DMS 273 (cell line): Measurements from ENCODE around the gene SP100.
"Not testable (repeated sequence)": the region's sequence is repeated elsewhere in the genome, so short reads cannot be mapped to it uniquely, and the experiment has no call there.

ENCODE experiments used
- DNase-seq: peaks from one replicate; lab custom pipeline; 2025; ENCODE audit not compliant: unreplicated experiment; lab: John Stamatoyannopoulos, UW

Gene SP100

DNA sequence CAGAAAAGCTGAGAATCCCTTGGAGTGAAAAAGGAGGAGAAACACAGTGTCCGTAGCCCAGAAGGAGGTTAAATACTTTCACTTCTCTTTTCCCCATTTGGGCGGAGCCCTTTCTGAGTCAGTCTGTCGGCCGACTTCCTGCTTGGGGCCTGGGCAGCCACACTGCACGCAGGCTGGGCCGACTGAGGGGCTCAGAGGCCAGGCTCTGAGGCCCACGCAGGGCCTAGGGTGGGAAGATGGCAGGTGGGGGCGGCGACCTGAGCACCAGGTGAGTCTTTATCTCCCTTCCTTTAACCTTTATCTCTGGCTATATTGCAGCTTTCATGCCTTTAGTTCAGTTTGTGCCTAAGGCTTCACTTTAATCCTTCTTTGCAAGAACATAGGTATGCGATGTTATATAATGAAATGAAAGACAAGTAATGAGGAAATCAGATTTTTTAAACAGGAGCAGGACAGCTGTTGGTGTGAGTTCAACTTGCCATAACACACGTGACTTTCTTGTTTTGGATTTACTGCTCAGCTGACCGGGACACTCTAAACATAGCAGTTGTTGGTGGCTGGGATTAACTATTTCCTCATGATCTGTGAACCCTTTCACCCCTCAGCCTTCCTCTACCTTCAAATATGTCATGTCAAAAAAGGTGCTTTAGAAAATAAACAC, at the start of gene SP100:
TSS of gene SP100 (plus strand) at position 141 of the 661 bp plus-strand sequence. CDS start at position 237, 96 bp downstream.
- DNase-seq = peak; percentile 55

DNA sequence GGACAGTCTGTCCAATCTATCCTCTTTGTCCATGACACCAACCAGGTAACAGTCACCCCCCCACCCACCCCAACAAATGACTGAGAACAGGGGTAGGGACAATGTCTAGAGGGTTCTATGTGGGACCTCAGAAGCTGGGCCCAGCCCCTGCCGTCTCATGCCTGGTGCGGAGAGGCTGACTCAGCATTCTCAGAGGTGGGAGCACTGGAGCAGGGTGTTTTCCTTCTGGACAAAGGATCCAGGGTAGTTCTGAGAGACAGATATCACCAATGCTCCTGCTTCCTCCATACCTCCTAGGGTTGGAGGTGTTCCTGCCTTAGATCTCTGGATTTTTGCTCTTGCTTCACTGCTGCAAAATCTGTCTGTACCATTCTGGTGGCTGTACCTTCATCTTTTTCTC, 33.9 kb upstream of the SP100 start:
- no peak for DNase-seq

DNA sequence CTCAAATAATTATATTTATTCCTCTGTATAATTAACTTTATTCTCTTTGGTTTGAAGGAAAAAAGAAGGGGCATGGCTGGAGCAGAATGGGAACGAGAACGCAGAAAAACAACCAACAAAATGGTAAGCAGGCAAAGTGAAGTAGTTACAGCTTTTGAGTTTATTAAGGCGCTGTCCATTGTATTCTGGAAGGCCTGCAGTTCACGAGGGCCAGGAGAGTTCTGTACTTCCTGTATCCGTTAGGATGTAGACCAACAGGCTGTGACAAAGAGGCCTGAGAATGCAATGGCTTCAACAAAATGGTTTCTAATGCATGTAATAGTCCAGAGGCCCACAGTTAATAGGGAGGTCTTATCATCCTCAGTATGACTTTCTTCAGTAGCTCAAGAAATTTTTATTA, 32.5 kb upstream of the SP100 start:
- DNase-seq = no peak

DNA sequence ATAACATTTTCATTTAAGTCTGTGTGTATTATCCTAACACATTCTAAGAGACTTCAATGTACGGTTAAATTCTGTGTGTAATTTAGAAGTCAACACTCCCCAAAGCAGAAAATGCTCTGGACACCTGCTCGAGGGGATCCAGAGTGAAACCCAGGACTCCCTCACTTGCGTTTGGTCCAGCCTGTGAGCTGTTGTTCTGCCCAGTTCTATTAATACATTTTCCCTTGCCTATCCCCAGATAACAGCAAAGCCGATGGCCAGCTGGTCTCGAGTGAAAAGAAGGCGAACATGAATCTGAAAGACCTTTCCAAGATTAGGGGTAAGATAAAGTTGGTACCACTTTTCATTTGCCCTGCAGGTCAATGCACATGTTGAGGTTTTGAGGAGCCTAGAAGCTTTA, 31.0 kb upstream of the SP100 start:
- no peak for DNase-seq

DNA sequence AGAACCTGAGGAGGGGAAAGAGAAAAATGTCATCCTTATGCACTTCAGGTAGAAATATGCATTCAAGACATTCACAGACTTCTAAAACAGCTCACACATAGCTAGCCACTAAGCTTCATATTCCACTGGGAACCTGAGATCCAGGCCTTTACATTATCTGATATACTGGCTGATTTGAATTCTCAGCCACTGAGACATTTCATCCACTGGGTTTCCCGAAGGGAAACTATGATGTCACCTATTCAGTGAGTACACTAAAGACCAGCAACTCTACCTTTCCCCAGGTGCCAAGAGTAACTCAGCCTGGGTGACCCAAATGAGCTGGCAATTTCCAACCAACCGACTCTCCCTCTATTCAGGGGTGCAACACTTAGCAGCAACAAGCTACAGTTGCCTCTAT, 21.7 kb upstream of the SP100 start:
- no peak for DNase-seq

DNA sequence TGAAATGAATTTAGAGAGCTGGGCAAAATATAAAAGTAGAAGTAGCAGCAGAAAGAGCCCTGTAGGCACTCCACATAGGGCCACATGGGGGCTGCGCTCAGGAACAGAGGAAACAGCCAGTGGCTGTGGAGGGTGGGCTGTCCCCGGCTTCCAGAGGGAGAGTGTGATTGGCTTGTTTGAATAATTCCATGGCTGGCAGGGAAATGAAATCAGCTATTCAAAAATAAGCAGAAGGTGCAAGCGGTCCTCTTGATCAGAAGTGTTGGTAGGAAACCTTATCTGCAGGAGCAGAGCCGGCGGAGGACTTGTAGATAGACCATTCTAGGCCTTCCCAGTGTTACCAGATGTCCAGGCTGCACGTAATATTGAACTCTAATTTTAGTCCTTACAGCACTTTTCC, 17.3 kb upstream of the SP100 start:
- not testable (repeated sequence) for DNase-seq

DNA sequence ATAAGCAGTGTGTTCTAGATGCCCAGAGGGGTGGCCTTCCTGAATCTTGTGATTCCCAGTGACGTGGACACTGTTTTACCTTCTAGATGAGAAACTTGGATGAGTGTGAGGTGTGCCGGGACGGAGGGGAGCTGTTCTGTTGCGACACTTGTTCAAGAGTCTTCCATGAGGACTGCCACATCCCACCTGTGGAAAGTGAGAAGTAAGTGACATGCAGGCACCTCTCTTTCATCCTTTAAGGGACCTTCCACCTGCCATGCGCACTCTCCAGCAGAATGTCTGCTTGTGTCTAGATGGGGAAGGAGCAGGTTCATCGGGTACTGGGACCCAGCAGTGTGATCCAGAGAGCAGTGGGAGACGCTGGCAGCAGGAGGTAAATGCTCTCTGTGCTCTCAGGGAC, 16.0 kb upstream of the SP100 start:
- no peak for DNase-seq

DNA sequence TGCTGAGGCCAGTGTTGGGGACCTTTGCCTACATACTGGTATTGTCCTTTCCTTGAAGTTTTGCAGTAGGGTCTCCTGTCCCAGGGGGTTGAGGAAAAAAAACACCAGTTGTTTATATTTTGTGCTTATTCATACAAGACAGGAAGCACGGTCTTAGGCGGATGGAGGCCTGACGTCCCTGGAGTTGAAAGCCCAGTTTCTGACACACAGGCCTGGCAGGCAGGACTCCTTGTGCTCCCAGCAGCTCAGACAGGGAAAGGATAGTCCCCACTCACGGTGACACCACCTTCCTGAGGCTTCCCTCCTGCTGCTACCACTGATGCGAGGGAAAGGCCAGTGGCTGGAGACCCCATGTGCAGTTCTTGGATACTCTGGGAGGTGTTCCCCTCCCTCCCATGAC, 15.5 kb upstream of the SP100 start:
- DNase-seq = no peak

DNA sequence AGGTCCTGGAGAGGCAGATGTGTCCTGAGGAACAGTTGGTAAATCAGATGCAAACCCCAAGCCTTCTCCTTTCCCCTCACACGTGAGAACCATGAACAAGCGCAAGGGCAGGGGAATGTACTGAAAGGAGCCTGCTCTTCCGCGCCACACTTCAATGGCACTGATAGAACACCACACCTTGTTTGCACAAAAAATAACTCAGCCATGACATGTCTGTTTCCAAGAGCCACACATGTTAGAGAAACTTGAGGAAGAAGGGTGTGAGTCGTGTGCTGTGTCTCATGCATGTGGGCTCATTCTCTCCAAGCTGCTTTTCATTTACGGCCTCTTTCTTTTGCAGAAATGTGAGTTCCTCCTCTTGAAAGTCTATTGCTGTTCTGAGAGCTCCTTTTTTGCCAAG, 15.0 kb upstream of the SP100 start:
- not testable (repeated sequence) for DNase-seq

DNA sequence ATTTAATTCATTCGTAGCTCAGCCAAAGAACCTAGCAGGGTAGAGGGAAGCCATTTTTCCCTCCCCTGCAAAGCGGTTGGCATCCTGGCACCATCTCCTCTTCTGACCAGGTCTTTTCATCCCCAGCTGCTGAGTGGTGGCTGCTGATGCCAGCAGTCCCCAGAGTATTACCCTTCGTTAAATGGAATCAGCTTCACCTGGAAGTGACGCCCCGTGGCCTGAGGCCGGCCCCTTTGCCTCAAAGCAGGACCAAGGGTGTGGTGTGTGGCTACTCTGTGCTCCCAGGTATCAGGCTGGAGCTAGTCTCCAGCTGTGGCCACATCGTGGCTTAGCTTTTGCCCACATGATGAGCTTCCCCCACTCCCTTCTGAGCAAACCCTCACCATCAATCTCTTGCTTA, 12.3 kb upstream of the SP100 start:
- DNase-seq = no peak

DNA sequence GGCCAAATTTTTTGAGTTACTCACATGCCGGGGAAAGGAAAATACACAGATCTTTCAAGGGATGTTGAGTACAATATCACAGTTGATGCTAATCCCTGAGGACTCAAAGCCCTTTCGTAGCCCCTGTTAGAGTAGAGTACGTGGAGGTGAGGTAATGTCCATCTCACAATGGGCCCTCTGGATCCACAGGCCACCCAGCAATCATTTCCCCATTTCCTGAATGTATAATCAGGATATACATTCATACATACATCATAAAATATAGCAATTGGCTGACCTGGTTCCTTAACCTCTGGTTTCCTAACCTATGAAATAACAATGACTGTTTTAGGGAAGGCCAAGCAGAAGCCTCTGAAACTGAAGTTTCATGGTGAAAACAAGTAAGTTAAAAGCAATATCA, 10.2 kb upstream of the SP100 start:
- DNase-seq = no peak

DNA sequence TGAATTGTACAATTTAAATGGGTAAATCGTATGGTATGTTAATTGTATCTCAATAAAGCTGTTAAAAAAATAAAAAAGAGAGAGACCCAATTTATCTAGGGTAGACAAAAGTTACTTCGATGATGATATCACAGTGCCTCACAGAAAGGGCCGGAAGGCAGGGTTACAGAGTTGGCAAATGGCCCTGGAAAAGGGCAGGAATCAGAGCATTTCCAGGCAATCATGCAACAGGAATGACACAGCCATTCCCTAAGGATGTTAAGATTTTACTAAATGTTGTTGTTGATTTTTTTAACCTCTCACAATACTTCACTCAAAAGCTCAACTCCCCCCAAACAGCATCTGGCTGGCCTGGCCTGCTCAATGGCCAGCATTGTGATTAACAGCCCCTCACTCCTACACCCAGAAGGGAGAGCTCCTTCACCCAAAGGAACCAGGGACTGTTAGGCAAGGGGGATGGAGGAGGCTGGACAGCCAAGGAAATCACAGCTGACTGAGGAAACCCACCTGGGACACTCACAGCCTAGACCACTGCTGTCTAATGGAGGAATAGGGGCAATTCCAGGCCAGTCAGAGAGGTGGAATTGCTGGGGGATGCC, 7.7 kb upstream of the SP100 start:
- DNase-seq = no peak

DNA sequence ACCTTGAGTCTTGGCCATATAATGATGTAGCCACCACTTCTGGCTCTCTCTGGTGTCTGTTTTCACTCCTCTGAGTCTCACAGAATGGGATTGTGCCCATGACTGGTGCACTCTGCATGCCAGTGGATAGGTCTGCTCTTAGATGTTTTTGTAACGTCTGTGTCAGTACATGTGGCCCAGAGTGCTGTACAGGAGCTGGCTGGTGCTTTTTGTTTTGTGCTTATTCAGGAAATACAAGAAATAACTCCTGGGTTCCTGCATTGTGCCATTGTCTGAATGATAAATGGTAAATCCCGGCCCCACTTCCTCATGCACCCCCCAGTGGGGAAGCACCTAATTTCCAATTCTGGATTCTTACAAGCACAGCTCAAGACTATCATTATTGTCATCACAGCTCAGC, 6.7 kb upstream of the SP100 start:
- not testable (repeated sequence) for DNase-seq

DNA sequence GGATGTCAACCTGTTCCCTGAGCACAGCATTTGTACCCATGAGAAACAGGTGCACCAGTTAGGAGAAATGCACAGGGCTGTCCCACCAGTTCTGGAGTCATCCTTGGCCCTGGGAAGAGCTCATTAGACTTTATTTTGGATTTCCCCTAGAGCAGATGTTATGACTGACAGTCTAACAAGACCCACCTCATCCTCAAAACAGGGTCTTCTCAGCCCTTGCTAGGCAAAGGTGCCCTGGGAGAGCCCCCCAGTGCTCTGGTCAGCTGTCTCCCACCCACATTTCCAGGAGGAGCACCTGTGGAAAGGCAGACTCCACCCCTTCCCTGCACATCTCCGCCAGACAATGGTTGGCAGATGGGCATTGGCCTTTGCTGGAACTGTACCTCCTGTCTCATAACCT, 5.7 kb upstream of the SP100 start:
- no peak for DNase-seq

DNA sequence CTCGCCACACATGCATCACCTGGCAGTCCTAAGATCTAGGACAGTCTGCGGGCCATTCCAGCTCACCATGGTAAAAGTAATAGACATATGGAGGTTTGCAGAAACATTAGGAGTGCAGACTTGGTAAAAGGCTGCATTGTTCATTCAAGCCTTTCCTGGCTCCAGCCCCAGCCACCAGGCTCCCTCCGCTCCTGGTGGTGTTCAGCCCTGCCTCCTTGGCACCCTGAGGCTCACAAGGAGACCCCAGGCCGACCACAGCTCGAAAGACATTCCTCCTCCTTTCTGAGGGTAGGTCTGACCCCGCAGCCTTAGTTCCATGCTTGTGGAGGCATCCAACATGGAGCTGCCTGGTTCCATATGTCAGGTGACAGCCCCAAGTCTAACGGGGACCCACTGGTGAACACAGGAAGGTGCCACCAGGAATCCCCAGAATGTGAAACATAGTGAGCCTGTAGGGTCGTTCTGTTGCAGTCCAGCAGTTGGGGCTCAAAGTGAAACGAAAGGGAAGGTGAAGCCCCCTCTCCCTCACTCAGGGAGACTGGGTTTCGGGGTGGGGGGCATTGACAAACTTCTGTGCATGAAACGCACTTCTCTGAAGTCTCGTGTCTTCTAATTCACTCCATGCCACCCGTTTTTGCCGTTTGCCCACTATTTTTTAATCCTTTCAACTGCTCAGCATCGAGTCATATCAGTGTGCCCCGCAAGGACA, 5.0 kb upstream of the SP100 start:
- DNase-seq = no peak

DNA sequence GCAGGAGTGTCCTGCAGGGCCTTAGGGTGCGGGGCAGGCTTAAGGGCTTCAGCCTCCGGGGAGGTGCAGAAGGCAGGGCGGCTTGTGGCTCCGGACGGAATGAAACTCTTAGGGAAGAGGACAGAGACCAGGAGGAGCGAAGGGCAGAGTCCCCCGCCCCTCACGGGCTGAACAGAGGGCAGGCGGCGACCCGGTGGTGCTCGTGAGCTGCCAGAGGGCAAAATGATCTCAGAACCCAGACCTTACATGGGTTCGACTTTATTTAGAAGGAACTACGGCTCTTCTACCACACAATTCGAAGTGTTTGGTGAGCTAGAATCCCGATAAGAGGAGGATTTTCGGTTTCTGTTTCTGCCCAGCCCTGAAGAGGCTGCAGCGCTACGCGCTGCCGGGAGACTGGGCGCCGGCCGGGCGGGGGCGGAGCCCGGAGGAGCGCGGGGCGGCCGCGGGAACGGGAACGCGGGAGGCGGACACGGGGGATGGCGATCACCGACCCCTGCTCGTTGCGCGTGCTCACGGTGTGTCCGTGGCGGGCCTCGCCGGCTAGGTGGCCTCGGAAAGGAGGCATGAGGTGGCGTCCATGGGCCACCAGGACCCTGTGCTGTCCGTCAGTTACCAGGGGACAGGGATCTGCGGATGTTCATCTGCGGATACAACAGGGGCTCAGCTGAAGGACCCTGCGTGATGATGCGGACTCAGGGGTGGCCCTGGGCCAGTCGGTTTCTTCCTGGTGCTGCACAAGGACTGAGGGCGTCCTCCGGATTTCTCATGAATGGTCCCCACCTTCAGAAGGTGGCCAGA, 4.2 kb upstream of the SP100 start:
- peak; percentile 71 for DNase-seq

DNA sequence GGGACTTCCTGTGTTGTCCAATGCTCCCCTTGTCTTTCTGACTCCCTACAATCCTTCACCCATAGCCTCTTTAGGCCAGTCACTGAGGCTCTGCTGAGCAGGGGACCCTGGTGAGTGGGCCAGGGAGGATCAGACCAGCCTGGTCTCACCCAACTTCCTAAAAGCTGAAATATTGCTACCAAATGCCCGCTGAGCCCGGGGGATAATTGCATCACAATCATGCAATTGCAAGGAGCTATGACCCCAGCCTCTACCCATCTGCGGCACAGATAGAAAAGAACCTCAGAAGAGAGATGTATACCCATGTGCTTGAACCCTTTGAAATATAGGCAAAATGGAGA, 3.7 kb upstream of the SP100 start:
- no peak for DNase-seq

DNA sequence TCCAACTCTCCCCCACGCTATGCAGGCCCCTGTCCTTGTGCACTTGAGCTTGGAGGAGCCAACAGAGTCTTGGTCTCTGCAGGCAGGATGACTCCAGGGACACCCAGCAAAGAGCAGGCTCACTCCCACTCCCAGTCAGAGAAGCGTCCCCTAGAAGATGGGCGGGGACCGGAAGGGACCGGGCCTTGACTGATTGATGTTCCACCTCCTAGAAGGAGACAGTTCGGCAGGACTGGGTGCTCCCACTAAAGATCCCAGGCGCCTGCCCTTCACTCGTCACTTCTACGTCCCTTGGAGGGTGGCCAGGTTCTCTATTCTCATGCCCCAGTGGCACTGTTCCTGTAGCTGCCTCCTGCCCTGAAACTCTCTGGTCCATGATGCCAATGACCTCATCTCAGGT, 3.2 kb upstream of the SP100 start:
- DNase-seq = no peak

DNA sequence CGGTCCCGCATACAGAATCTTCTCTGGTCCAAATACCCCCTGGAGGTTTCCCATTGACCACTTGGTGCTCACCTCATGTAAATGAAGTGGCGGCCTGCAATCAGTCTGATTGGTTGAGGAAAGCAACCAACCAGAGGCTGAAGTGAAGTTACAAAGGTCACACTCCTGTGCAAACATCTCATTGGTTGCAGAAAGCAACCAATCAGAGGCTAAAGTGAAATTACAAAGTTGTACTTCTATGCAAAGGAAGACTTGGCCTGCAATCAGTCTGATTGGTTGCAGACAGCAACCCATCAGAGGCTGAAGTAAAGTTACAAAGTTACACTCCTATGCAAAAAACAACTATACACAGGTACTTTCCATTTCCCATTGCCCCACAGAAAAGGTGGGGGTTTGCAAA, 2.5 kb upstream of the SP100 start:
- no peak for DNase-seq

DNA sequence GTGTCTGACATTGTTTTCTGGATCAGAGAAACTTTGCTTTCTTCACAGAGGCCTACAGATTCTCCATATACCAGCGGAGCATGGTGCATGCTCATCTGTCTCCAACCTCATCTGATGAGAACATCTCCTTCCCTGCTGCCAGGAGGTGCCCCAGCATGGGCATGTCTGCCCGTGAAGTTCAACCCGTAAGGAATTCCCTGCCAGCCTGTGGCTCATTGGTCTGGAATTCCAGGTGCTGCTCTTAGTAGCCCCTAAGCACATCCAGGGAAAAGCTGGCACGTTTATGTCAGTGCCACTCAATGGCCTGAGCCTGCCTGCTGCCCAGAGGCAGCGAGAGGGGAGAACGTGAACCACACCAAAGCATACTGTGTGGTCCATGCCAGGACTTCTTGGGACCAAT, 1.7 kb upstream of the SP100 start:
- DNase-seq = no peak

DNA sequence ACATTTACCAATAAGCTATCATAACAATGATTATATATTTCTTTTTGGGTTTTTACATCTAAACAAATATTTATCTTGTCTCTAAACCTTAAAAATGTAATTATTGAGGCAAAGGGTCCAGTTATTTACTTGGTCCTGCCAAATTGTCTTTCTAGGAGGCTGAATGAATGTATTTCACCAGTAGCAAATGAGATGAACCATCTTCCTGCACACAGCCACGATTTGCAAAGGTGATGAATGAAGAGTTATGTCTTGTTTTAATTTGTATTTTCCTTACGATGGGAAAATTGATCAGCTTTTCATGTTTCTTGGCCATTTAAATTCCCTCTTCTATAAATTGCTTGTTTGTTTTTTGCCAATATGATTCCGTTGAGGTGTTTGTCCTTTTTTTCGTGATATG, 1.4 kb downstream of the SP100 start:
- no peak for DNase-seq
